HepG2 (cell line): ENCODE measurements around the gene AAGAB. TPM values are rescaled to one million over a fixed set of nuclear protein-coding genes. Genes with fewer than 3 reads are reported as not detected.

ENCODE experiments used
- ATAC-seq: fragments of 200-7000 bp; cut with Tn5 transposase; 3 replicates; pipeline ENCODE4 v1.9.1; 2020; ENCODE audit warnings: mild to moderate bottlenecking, moderate library complexity
- BruUV-seq: library from RNA; stranded (reverse); fragments of 400-500 nt; replicated peaks from 2 replicates; lab custom pipeline; 2021; lab: Mats Ljungman, UMichigan
- CTCF ChIA-PET: fragments of 300-600 bp; formaldehyde crosslinking; extraction: SDS; loops from one replicate; lab custom pipeline; 2021; ENCODE audit warnings: low total read pairs, inconsistent platforms, low intra/inter-chr PET ratio; lab: Yijun Ruan, JAX
- POLR2A ChIA-PET: fragments of 350-600 bp; sonication (Branson Sonifier 250); formaldehyde crosslinking; loops from one replicate; lab custom pipeline; 2020; ENCODE audit warnings: antibody characterized with exemption, inconsistent platforms; lab: Yijun Ruan, JAX
- DNase-seq: peaks from one replicate; pipeline ENCODE4 v3.0.0-alpha.2; 2015; ENCODE audit warnings: low spot score
- FAIRE-seq: peaks from 3 replicates; lab custom pipeline; 2011; peaks lifted over from hg19 to GRCh38; lab: Jason Lieb, UNC
- H2AFZ ChIP-seq: one replicate; pipeline ENCODE4 v1.6.1; 2011; ENCODE audit warnings: low read length, inconsistent platforms
- H3K27ac ChIP-seq: fragments of 300-600 bp; 3 replicates; pipeline ENCODE4 v1.8.0; 2011; ENCODE audit warnings: mixed run types, mild to moderate bottlenecking, mixed read lengths, low read length, inconsistent platforms; ENCODE audit not compliant: insufficient read depth; ENCODE audit errors: extremely low read length
- H3K27me3 ChIP-seq, 2 experiments: fragments of 200-600 bp in 1 of 2; 2 replicates in 1 of 2; 3 replicates in 1 of 2; pipeline versions ENCODE4 v1.6.0 to v1.8.0; 2011; ENCODE audit warnings: low read length in 2 of 2, mild to moderate bottlenecking in 2 of 2, moderate library complexity in 2 of 2, inconsistent platforms in 1 of 2; ENCODE audit not compliant: insufficient read depth in 2 of 2, control insufficient read depth in 1 of 2
- H3K36me3 ChIP-seq, 2 experiments: fragments of 200-600 bp in 1 of 2; replicated peaks in 1 of 2; 2 replicates in 1 of 2; 3 replicates in 1 of 2; pipeline versions ENCODE4 v1.5.1 to v1.8.0; 2011; ENCODE audit warnings: low read length in 2 of 2, inconsistent platforms in 1 of 2; ENCODE audit not compliant: insufficient read depth in 2 of 2, control insufficient read depth in 1 of 2
- H3K4me1 ChIP-seq: 2 replicates; pipeline ENCODE4 v1.5.1; 2012; ENCODE audit warnings: low read length, inconsistent platforms; ENCODE audit not compliant: insufficient read depth
- H3K4me2 ChIP-seq: 2 replicates; pipeline ENCODE4 v1.6.0; 2011; ENCODE audit warnings: low read depth, low read length, inconsistent platforms
- H3K4me3 ChIP-seq, 3 experiments: fragments of 200-600 bp in 1 of 3; sonication (generic), shearing (Covaris generic) in 1 of 3; replicated peaks in 1 of 3; 2 replicates each; pipeline ENCODE4 v1.5.1; 2011 to 2016; ENCODE audit warnings: low read length in 3 of 3, inconsistent platforms in 2 of 3, low read depth in 2 of 3, mild to moderate bottlenecking in 2 of 3, control low read depth in 1 of 3, mixed read lengths in 1 of 3; ENCODE audit not compliant: insufficient read depth in 1 of 3
- H3K79me2 ChIP-seq: one replicate; pipeline ENCODE4 v1.6.1; 2011; ENCODE audit warnings: low read length, inconsistent platforms; ENCODE audit not compliant: insufficient read depth
- H3K9ac ChIP-seq: 2 replicates; pipeline ENCODE4 v1.6.0; 2011; ENCODE audit warnings: mild to moderate bottlenecking, low read depth, low read length, inconsistent platforms; ENCODE audit not compliant: insufficient read depth
- H3K9me3 ChIP-seq: 2 replicates; pipeline ENCODE4 v1.5.1; 2012; ENCODE audit warnings: mild to moderate bottlenecking, low read length
- H4K20me1 ChIP-seq: 2 replicates; pipeline ENCODE4 v1.6.0; 2011; ENCODE audit warnings: inconsistent platforms, mild to moderate bottlenecking, low read length, moderate library complexity; ENCODE audit not compliant: insufficient read depth
- RBM22 ChIP-seq: fragments of 200-400 bp; formaldehyde crosslinking; optimal IDR thresholded peaks from 2 replicates; pipeline ENCODE3; 2017; ENCODE audit warnings: mild to moderate bottlenecking, low read length, moderate library complexity
- SRY ChIP-seq: sonication (generic); formaldehyde crosslinking; IDR thresholded peaks from 2 replicates; pipeline ENCODE4 v1.8.0; 2022; ENCODE audit warnings: mild to moderate bottlenecking, missing genetic modification reagents
- WGBS: methylation state at CpG from one replicate; pipeline ENCODE4 v1.1.6; 2017; ENCODE audit warnings: low lambda C conversion rate; 5-methylcytosine and 5-hydroxymethylcytosine counted together
- in situ Hi-C: cut with HindIII; loops from 2 replicates; pipeline ENCODE4 v1.10.0; 2017; ENCODE audit warnings: low pct_unique_long_range_greater_than_20kb; ENCODE audit not compliant: extremely low pct_ligation_motif_present
- intact Hi-C: fragments of 100-400 bp; cut with micrococcal nuclease; formaldehyde crosslinking; loops from one replicate; pipeline ENCODE4 v1.10.0; 2022; ENCODE audit not compliant: unreplicated experiment
- polyA plus RNA-seq, 8 experiments: library from polyadenylated mRNA; depleted of rRNA in 3 of 8; stranded (reverse) in 7 of 8; unstranded in 1 of 8; fragments of >200 nt; fragmentation: Illumina TruSeq in 4 of 8; extraction: Trizol in 4 of 8; gene quantifications; 2 replicates each; pipeline versions ENCODE4 v1.2.1 to v1.2.3, GENCODE V29; 2011 to 2016; ENCODE audit warnings: low read depth in 4 of 8, missing spikeins in 1 of 8, mixed read lengths in 1 of 8; ENCODE audit not compliant: insufficient read depth in 1 of 8
- total RNA-seq, 5 experiments: library from RNA; depleted of rRNA; stranded (reverse); fragments of >200 nt; fragmentation: Illumina TruSeq; extraction: Trizol; gene quantifications; 2 replicates each; pipeline ENCODE4 v1.2.3, GENCODE V29; 2016; ENCODE audit warnings: low read depth in 1 of 5
- TF ChIP-seq, protein P1 (sequence below): sonication (generic); formaldehyde crosslinking; IDR thresholded peaks from 2 replicates; pipeline ENCODE4 v1.4.0; 2020; ENCODE audit warnings: missing genetic modification reagents, borderline replicate concordance

AAGAB gene
- total and polyA plus RNA-seq, 2 of the 13 experiments (the other 11 are each of a cell fraction or from before 2014, with no cell fraction given), result 8.0 to 34.9 TPM

GRCh38 chr15:67194171-67195114, 60.0 kb downstream of the AAGAB start:
- intact Hi-C loops, result no loop called here
- Histone ChIP-seq H2AFZ (no peak overlapping the region), H3K4me1 (no peaks in the 10 kb centered on the region), H3K4me2 (no peak overlapping the region), H4K20me1 (no peaks in the 10 kb centered on the region), H3K36me3 (peaks cover 16 to 29% of the 10 kb centered on the region in 2 experiments), H3K9me3 (no peaks in the 10 kb centered on the region), H3K79me2 (no peaks in the 10 kb centered on the region), H3K4me3 (no peak overlapping the region), H3K27ac (no peak overlapping the region), H3K27me3 (no peaks in the 10 kb centered on the region), H3K9ac (no peak overlapping the region)
- WGBS, result 97% methylated on average over 9 of the region's 9 CpGs
- FAIRE-seq (no peak), ATAC-seq (no peak), DNase-seq (no peak)
- CTCF ChIA-PET, result no interaction called here
- no TSS peak for BruUV-seq
- POLR2A ChIA-PET, result interaction anchor here (1.7 kb wide), 1 partner anchor 164 kb away, joined by 3 read pairs; no protein-coding TSS in a partner anchor
- in situ Hi-C loops, result no loop called here
- TF ChIP-seq SRY (CRISPR knock-in tag) (no peak), RBM22 (peak; percentile 40)
- TF ChIP-seq, protein P1, sequence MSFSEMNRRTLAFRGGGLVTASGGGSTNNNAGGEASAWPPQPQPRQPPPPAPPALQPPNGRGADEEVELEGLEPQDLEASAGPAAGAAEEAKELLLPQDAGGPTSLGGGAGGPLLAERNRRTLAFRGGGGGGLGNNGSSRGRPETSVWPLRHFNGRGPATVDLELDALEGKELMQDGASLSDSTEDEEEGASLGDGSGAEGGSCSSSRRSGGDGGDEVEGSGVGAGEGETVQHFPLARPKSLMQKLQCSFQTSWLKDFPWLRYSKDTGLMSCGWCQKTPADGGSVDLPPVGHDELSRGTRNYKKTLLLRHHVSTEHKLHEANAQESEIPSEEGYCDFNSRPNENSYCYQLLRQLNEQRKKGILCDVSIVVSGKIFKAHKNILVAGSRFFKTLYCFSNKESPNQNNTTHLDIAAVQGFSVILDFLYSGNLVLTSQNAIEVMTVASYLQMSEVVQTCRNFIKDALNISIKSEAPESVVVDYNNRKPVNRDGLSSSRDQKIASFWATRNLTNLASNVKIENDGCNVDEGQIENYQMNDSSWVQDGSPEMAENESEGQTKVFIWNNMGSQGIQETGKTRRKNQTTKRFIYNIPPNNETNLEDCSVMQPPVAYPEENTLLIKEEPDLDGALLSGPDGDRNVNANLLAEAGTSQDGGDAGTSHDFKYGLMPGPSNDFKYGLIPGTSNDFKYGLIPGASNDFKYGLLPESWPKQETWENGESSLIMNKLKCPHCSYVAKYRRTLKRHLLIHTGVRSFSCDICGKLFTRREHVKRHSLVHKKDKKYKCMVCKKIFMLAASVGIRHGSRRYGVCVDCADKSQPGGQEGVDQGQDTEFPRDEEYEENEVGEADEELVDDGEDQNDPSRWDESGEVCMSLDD (CRISPR knock-in tag), result no peak
